Gastrocnemius medialis (tissue), 4 donors: Measurements from ENCODE around the gene PRPF4.

Experiments
- POLR2A ChIP-seq, 2 donors: fragments of 450-650 bp; IDR thresholded peaks; one replicate each; pipeline ENCODE4 v1.6.1; 2017; ENCODE audit warnings: antibody characterized with exemption in 2 of 2, mild to moderate bottlenecking in 2 of 2, moderate library complexity in 2 of 2
- TF ChIP-seq, protein P1 (sequence below), 5 experiments: fragments of 450-650 bp in 3 of 5; fragments of 200-600 bp in 2 of 5; sonication (generic) in 2 of 5; IDR thresholded peaks in 4 of 5; conservative IDR thresholded peaks in 1 of 5; 1 replicate in 4 of 5; 2 replicates in 1 of 5; pipeline ENCODE4 v1.5.1; 2016 to 2019; ENCODE audit warnings: antibody characterized with exemption in 5 of 5, mild to moderate bottlenecking in 3 of 5, moderate library complexity in 3 of 5

DNA sequence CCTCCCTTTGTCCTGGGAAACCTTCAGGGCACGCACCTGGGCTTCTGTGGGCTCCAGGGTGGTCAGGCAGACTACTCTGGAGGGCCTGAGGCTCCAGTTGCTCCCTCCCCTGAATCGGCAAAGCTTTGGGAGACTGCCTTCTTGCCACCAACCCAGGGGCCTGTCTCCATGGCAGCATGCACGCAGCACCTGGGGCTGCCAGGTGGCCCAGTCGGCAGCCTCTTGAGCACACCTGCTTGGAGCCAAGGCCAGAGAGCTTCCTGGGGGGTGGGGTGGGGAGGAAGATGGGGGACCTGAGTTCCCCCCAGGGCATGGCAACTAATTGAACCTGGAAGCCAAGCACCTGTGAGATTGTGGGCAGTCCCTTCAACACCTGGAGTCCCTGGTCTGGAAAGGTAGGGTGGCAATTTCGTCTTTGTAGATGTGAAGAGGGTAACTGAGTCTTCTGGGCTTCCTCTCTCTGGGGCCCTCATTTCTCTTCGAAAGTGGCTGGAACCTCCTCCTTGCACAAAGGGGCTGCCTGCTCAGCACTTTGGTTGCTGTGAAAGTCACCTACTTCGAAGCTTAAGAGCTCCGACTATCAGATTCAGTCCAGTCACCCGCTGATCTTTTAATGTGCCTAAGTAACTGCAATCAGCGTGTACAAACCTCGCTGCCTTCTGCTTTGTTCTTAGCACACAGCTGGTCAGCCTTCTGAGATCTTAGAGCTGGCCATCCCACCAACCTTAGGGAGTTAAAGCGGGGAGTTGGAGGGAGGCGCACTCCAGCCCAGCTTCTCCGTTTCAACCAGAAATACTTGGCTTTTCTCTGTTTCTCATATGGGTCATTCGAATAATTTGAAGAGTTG is 23.7 kb downstream of the PRPF4 start:
- TF ChIP-seq, protein P1, sequence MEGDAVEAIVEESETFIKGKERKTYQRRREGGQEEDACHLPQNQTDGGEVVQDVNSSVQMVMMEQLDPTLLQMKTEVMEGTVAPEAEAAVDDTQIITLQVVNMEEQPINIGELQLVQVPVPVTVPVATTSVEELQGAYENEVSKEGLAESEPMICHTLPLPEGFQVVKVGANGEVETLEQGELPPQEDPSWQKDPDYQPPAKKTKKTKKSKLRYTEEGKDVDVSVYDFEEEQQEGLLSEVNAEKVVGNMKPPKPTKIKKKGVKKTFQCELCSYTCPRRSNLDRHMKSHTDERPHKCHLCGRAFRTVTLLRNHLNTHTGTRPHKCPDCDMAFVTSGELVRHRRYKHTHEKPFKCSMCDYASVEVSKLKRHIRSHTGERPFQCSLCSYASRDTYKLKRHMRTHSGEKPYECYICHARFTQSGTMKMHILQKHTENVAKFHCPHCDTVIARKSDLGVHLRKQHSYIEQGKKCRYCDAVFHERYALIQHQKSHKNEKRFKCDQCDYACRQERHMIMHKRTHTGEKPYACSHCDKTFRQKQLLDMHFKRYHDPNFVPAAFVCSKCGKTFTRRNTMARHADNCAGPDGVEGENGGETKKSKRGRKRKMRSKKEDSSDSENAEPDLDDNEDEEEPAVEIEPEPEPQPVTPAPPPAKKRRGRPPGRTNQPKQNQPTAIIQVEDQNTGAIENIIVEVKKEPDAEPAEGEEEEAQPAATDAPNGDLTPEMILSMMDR (IDR thresholded peaks at IDR 0.05 in 4 of 5, conservative IDR thresholded peaks at IDR 0.05 in 1 of 5): no peak
- no peak for TF ChIP-seq POLR2A (IDR thresholded peaks at IDR 0.05)
